Sigmoid colon (tissue), 4 donors: ENCODE measurements around the gene UST.

Source experiments
- EP300 ChIP-seq, 4 donors: sonication (generic); formaldehyde crosslinking; IDR thresholded peaks; one replicate each; pipeline ENCODE4 v1.6.1; 2017; ENCODE audit warnings: antibody characterized with exemption in 4 of 4
- POLR2A ChIP-seq, 2 donors: fragments of 450-650 bp; IDR thresholded peaks; one replicate each; pipeline ENCODE4 v1.6.1; 2016; ENCODE audit warnings: antibody characterized with exemption in 2 of 2, mild to moderate bottlenecking in 2 of 2, moderate library complexity in 2 of 2
- TF ChIP-seq, protein P1 (sequence below), 4 experiments: fragments of 450-650 bp in 3 of 4; fragments of 200-600 bp in 1 of 4; IDR thresholded peaks; one replicate each; pipeline ENCODE4 v1.5.1; 2016 to 2019; ENCODE audit warnings: antibody characterized with exemption in 4 of 4, mild to moderate bottlenecking in 3 of 4, moderate library complexity in 2 of 4

DNA sequence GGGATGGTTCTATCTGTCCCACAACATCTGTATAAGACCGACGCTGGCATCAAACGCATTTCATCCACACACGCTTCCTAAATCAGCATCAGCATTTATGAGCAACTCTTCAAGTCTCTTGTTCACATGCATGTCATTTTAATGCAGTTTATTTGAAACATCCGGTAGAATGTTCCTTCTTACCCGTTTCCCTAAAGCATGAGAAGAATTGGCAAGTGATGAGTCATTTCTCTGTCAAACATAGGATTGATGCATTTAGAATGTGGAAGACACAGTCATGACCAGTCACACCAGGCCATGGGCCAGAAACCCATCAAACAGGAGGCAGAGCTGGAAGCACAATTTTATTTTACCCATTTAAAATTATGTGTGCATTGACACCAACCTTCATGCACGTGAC lies 122.8 kb downstream of the UST start:
- TF ChIP-seq, protein P1, sequence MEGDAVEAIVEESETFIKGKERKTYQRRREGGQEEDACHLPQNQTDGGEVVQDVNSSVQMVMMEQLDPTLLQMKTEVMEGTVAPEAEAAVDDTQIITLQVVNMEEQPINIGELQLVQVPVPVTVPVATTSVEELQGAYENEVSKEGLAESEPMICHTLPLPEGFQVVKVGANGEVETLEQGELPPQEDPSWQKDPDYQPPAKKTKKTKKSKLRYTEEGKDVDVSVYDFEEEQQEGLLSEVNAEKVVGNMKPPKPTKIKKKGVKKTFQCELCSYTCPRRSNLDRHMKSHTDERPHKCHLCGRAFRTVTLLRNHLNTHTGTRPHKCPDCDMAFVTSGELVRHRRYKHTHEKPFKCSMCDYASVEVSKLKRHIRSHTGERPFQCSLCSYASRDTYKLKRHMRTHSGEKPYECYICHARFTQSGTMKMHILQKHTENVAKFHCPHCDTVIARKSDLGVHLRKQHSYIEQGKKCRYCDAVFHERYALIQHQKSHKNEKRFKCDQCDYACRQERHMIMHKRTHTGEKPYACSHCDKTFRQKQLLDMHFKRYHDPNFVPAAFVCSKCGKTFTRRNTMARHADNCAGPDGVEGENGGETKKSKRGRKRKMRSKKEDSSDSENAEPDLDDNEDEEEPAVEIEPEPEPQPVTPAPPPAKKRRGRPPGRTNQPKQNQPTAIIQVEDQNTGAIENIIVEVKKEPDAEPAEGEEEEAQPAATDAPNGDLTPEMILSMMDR (IDR thresholded peaks at IDR 0.05): no peak
- no peak for TF ChIP-seq EP300 (IDR thresholded peaks at IDR 0.05)
- TF ChIP-seq POLR2A (IDR thresholded peaks at IDR 0.05): no peak
